H9 (cell line): ENCODE measurements around the gene SLC25A22. TPM values are rescaled to one million over a fixed set of nuclear protein-coding genes. Genes with fewer than 3 reads are reported as not detected.

Experiments used
- DNase-seq: peaks from one replicate; pipeline ENCODE4 v3.0.0-alpha.2; 2017
- H2AFZ ChIP-seq: one replicate; pipeline ENCODE4 v1.6.1; 2013; ENCODE audit warnings: mild to moderate bottlenecking, low read length, control low read depth, moderate library complexity
- H2AK5ac ChIP-seq: 2 replicates; pipeline ENCODE4 v1.6.1; 2013; ENCODE audit warnings: low read length, control low read depth, mixed read lengths; ENCODE audit not compliant: insufficient read length
- H2BK120ac ChIP-seq: one replicate; pipeline ENCODE4 v1.6.1; 2013; ENCODE audit warnings: low read depth, mild to moderate bottlenecking, low read length, control low read depth, inconsistent platforms; ENCODE audit not compliant: poor library complexity, severe bottlenecking
- H2BK12ac ChIP-seq: 2 replicates; pipeline ENCODE4 v1.6.1; 2013; ENCODE audit warnings: low read length, control low read depth, mixed read lengths, low read depth; ENCODE audit not compliant: insufficient read length
- H2BK15ac ChIP-seq: 2 replicates; pipeline ENCODE4 v1.6.1; 2013; ENCODE audit warnings: low read depth, low read length, control low read depth
- H2BK20ac ChIP-seq: one replicate; pipeline ENCODE4 v1.6.1; 2013; ENCODE audit warnings: low read depth, mild to moderate bottlenecking, low read length, control low read depth, inconsistent platforms; ENCODE audit not compliant: poor library complexity, severe bottlenecking
- H2BK5ac ChIP-seq: 2 replicates; pipeline ENCODE4 v1.6.1; 2013; ENCODE audit warnings: low read length, control low read depth, mixed read lengths; ENCODE audit not compliant: insufficient read length
- H3K14ac ChIP-seq: 2 replicates; pipeline ENCODE4 v1.6.1; 2013; ENCODE audit warnings: low read length, control low read depth; ENCODE audit not compliant: insufficient read depth
- H3K18ac ChIP-seq: 2 replicates; pipeline ENCODE4 v1.6.1; 2013; ENCODE audit warnings: low read depth, mild to moderate bottlenecking, mixed read lengths, low read length, control low read depth; ENCODE audit not compliant: insufficient read length
- H3K23ac ChIP-seq: 2 replicates; pipeline ENCODE4 v1.6.1; 2013; ENCODE audit warnings: low read length, control low read depth, mixed read lengths, low read depth; ENCODE audit not compliant: insufficient read length
- H3K23me2 ChIP-seq: 2 replicates; pipeline ENCODE4 v1.6.1; 2013; ENCODE audit warnings: low read depth, mild to moderate bottlenecking, mixed read lengths, low read length, control low read depth; ENCODE audit not compliant: insufficient read length, poor library complexity, severe bottlenecking
- H3K27ac ChIP-seq: 2 replicates; pipeline ENCODE4 v1.5.1; 2013; ENCODE audit warnings: low read length, control low read depth, mixed read lengths, low read depth; ENCODE audit not compliant: insufficient read length
- H3K27me3 ChIP-seq: 2 replicates; pipeline ENCODE4 v1.6.1; 2013; ENCODE audit warnings: low read length, control low read depth, inconsistent platforms; ENCODE audit not compliant: insufficient read depth
- H3K4ac ChIP-seq: 2 replicates; pipeline ENCODE4 v1.6.1; 2013; ENCODE audit warnings: low read depth, mild to moderate bottlenecking, control low read depth, inconsistent platforms, low read length, moderate library complexity
- H3K4me1 ChIP-seq: 2 replicates; pipeline ENCODE4 v1.6.1; 2013; ENCODE audit warnings: low read length, control low read depth, inconsistent platforms; ENCODE audit not compliant: insufficient read depth
- H3K4me2 ChIP-seq: 2 replicates; pipeline ENCODE4 v1.6.1; 2013; ENCODE audit warnings: low read length, control low read depth, mixed read lengths; ENCODE audit not compliant: insufficient read length, insufficient read depth
- H3K56ac ChIP-seq: 2 replicates; pipeline ENCODE4 v1.6.1; 2013; ENCODE audit warnings: low read depth, mild to moderate bottlenecking, mixed read lengths, low read length, control low read depth; ENCODE audit not compliant: insufficient read length
- H3K79me1 ChIP-seq: 2 replicates; pipeline ENCODE4 v1.6.1; 2013; ENCODE audit warnings: low read depth, mild to moderate bottlenecking, moderate library complexity, low read length, control low read depth, inconsistent platforms; ENCODE audit not compliant: insufficient read depth, poor library complexity, severe bottlenecking
- H3K79me2 ChIP-seq: 2 replicates; pipeline ENCODE4 v1.6.1; 2013; ENCODE audit warnings: low read length, control low read depth, inconsistent platforms; ENCODE audit not compliant: insufficient read depth
- H3K9ac ChIP-seq: 2 replicates; pipeline ENCODE4 v1.6.1; 2013; ENCODE audit warnings: low read length, control low read depth, mixed read lengths; ENCODE audit not compliant: insufficient read length; ENCODE audit errors: extremely low read depth
- H3K9me3 ChIP-seq: one replicate; pipeline ENCODE4 v1.6.1; 2013; ENCODE audit warnings: low read depth, low read length, inconsistent platforms; ENCODE audit not compliant: control insufficient read depth
- H3T11ph ChIP-seq: one replicate; pipeline ENCODE4 v1.6.1; 2013; ENCODE audit warnings: mild to moderate bottlenecking, low read length, control low read depth, inconsistent platforms
- H4K20me1 ChIP-seq: one replicate; pipeline ENCODE4 v1.6.1; 2013; ENCODE audit not compliant: control insufficient read depth, insufficient read length, insufficient read depth
- H4K5ac ChIP-seq: 2 replicates; pipeline ENCODE4 v1.6.1; 2013; ENCODE audit warnings: low read depth, mild to moderate bottlenecking, mixed read lengths, low read length, control low read depth; ENCODE audit not compliant: insufficient read length
- H4K8ac ChIP-seq: replicated peaks from 2 replicates; pipeline ENCODE4 v1.6.1; 2013; ENCODE audit warnings: low read length, control low read depth, mixed read lengths, low read depth; ENCODE audit not compliant: insufficient read length
- H4K91ac ChIP-seq: 2 replicates; pipeline ENCODE4 v1.6.1; 2013; ENCODE audit warnings: low read depth, mild to moderate bottlenecking, moderate library complexity, mixed read lengths, low read length, control low read depth; ENCODE audit not compliant: insufficient read length
- H3K27ac Mint-ChIP-seq, 3 experiments: 2 replicates in 2 of 3; 3 replicates in 1 of 3; pipeline ENCODE4 v1.8.0; 2020 to 2021; ENCODE audit warnings: mixed read lengths in 3 of 3, mild to moderate bottlenecking in 1 of 3, moderate library complexity in 1 of 3
- H3K27me3 Mint-ChIP-seq: 2 replicates; pipeline ENCODE4 v1.8.0; 2021; ENCODE audit warnings: low read depth, mild to moderate bottlenecking, moderate library complexity, mixed read lengths
- H3K36me3 Mint-ChIP-seq, 3 experiments: 2 replicates in 2 of 3; 3 replicates in 1 of 3; pipeline ENCODE4 v1.8.0; 2020 to 2021; ENCODE audit warnings: low read depth in 3 of 3, mixed read lengths in 3 of 3; ENCODE audit not compliant: insufficient read depth in 1 of 3
- H3K4me1 Mint-ChIP-seq, 2 experiments: 2 replicates each; pipeline ENCODE4 v1.8.0; 2020; ENCODE audit warnings: mixed read lengths in 2 of 2
- H3K4me3 Mint-ChIP-seq, 2 experiments: 2 replicates in 1 of 2; 3 replicates in 1 of 2; pipeline ENCODE4 v1.8.0; 2020 to 2021; ENCODE audit warnings: mild to moderate bottlenecking in 2 of 2, mixed read lengths in 2 of 2, moderate library complexity in 1 of 2
- H3K9me3 Mint-ChIP-seq, 2 experiments: 2 replicates in 1 of 2; 3 replicates in 1 of 2; pipeline ENCODE4 v1.8.0; 2020; ENCODE audit warnings: mild to moderate bottlenecking in 2 of 2, mixed read lengths in 2 of 2, moderate library complexity in 1 of 2
- WGBS: extraction: QIAGEN DNeasy Blood & Tissue Kit; methylation state at CpG from one replicate; pipeline ENCODE4 v1.1.7; 2013; ENCODE audit warnings: missing lambda C conversion rate, low lambda C conversion rate, mixed read lengths; ENCODE audit not compliant: insufficient read length; ENCODE audit errors: extremely low coverage; 5-methylcytosine and 5-hydroxymethylcytosine counted together
- total RNA-seq: library from RNA; stranded (reverse); gene quantifications from 2 replicates; pipeline ENCODE4 v1.2.1, GENCODE V29; 2021
- TF ChIP-seq, protein P1 (sequence below): fragments of 200-600 bp; sonication (generic); conservative IDR thresholded peaks from 3 replicates; pipeline ENCODE4 v1.8.0; 2021; ENCODE audit warnings: antibody characterized with exemption, mild to moderate bottlenecking

Gene SLC25A22
- total RNA-seq, 1 experiment from 2014 or later, result 51.9 TPM

DNA sequence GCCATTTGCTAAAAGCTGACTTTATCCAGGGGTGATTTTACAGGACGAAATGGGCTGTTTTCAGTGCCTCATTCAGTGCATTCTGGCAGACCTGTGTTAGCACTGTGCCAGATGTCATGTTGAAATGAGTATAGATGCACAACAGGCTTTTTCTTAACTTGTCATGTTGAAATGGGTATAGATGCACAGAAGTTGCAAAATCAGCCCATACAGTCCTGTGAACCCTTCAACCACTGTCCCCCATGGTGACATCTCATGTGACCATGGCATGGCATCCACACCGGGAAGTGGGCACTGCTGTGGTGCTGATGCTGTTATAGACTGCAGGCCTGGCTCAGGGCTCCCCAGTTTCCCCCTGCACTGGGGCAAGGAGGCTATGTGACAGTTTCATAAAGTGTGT is 48.4 kb downstream of the SLC25A22 start:
- Histone ChIP-seq H2BK12ac (no peak overlapping the region), H2BK15ac (no peak overlapping the region), H3K9me3 (no peaks in the 10 kb centered on the region), H2AFZ (no peak overlapping the region), H3K23ac (no peak overlapping the region), H3K56ac (no peak overlapping the region), H3K79me2 (peaks cover 46% of the 10 kb centered on the region), H4K5ac (no peak overlapping the region), H4K20me1 (no peaks in the 10 kb centered on the region), H3K9ac (no peak overlapping the region), H3K4me2 (no peak overlapping the region), H3K4ac (no peak overlapping the region), H2AK5ac (no peak overlapping the region), H3K79me1 (peaks cover 12% of the 10 kb centered on the region), H3T11ph (no peak overlapping the region), H3K4me1 (no peaks in the 10 kb centered on the region; the same call in 1 of the 2 replicates), H3K27me3 (no peaks in the 10 kb centered on the region), H2BK20ac (no peak overlapping the region), H3K27ac (no peak overlapping the region), H3K14ac (no peak overlapping the region), H3K18ac (no peak overlapping the region), H2BK120ac (no peak overlapping the region), H4K8ac (no peak overlapping the region), H2BK5ac (no peak overlapping the region), H4K91ac (no peak overlapping the region), H3K23me2 (peaks cover 10% of the 10 kb centered on the region)
- Mint-ChIP-seq H3K9me3 (no peaks in the 10 kb centered on the region), H3K4me1 (peaks cover 18 to 26% of the 10 kb centered on the region in 2 experiments), H3K36me3 (peaks cover 8 to 24% (median 16%) of the 10 kb centered on the region in 3 experiments), H3K27me3 (no peaks in the 10 kb centered on the region), H3K4me3 (peak overlapping the region; percentile 44 to 46; a peak in 3 of 5 replicates), H3K27ac (peak overlapping the region in 1 of 3 experiments; percentile 23; a peak in 1 of 7 replicates)
- WGBS, result no CpG with 5 or more reads among the region's 2 CpGs
- DNase-seq, result no peak
- TF ChIP-seq, protein P1, sequence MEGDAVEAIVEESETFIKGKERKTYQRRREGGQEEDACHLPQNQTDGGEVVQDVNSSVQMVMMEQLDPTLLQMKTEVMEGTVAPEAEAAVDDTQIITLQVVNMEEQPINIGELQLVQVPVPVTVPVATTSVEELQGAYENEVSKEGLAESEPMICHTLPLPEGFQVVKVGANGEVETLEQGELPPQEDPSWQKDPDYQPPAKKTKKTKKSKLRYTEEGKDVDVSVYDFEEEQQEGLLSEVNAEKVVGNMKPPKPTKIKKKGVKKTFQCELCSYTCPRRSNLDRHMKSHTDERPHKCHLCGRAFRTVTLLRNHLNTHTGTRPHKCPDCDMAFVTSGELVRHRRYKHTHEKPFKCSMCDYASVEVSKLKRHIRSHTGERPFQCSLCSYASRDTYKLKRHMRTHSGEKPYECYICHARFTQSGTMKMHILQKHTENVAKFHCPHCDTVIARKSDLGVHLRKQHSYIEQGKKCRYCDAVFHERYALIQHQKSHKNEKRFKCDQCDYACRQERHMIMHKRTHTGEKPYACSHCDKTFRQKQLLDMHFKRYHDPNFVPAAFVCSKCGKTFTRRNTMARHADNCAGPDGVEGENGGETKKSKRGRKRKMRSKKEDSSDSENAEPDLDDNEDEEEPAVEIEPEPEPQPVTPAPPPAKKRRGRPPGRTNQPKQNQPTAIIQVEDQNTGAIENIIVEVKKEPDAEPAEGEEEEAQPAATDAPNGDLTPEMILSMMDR, result no peak
